ENCODE data around the gene PBXIP1. TPM values are rescaled to one million over a fixed set of nuclear protein-coding genes. Genes with fewer than 3 reads are reported as not detected.

PBXIP1 gene
- total RNA-seq, 1 experiment from 2014 or later = 26.5 TPM

GRCh38 chr1:154937988-154938386, 17.9 kb downstream of the PBXIP1 start:
- ChIA-PET POLR2A (interaction anchor here (0.6 kb wide), 1 partner anchor 776 kb away, joined by 3 read pairs; no protein-coding TSS in a partner anchor), CTCF (interaction anchor here (0.8 to 1.0 kb wide), 3 partner anchors 33 to 378 kb away, joined by 3 to 6 read pairs (median 4); partner anchors contain the start of gene SHC1)
- Mint-ChIP-seq H3K27ac (peak overlapping the region; percentile 99), H3K27me3 (ENCODE audit: low read depth) (peaks cover 3% of the 10 kb centered on the region; the same call in 1 of the 2 replicates), H3K9me3 (no peaks in the 10 kb centered on the region), H3K4me3 (peak overlapping the region; percentile 92), H3K36me3 (no peaks in the 10 kb centered on the region; the same call in 1 of the 2 replicates), H3K4me1 (peaks cover 26% of the 10 kb centered on the region)
- no peak for DNase-seq (ENCODE audit: low spot score)
- ATAC-seq = no peak
- no peak for TF ChIP-seq ZNF219 (CRISPR knock-in tag; IDR thresholded peaks at IDR 0.05; ENCODE audit: borderline replicate concordance)
- no peak for TF ChIP-seq JAZF1 (CRISPR knock-in tag; IDR thresholded peaks at IDR 0.05)
- TF ChIP-seq ZNF138 (CRISPR knock-in tag; conservative IDR thresholded peaks at IDR 0.05) = no peak
- no peak for TF ChIP-seq E2F1 (CRISPR knock-in tag; IDR thresholded peaks at IDR 0.05)
- TF ChIP-seq TEAD1 (CRISPR knock-in tag; IDR thresholded peaks at IDR 0.05) = no peak

GRCh38 chr1:154937085-154937987, 18.6 kb downstream of the PBXIP1 start:
- Mint-ChIP-seq H3K9me3 (no peaks in the 10 kb centered on the region), H3K4me3 (peak overlapping the region; percentile 92), H3K4me1 (peaks cover 26% of the 10 kb centered on the region), H3K27ac (peak overlapping the region; percentile 99), H3K27me3 (ENCODE audit: low read depth) (peaks cover 3% of the 10 kb centered on the region; the same call in 1 of the 2 replicates), H3K36me3 (no peaks in the 10 kb centered on the region; the same call in 1 of the 2 replicates)
- POLR2A ChIA-PET = interaction anchor here (0.5 to 2.6 kb wide), 10 partner anchors 9 to 776 kb away, joined by 3 to 18 read pairs (median 3); partner anchors contain the start of genes FLAD1 and PBXIP1
- DNase-seq (ENCODE audit: low spot score) (peak; percentile 83), ATAC-seq (peak; percentile 74)
- TF ChIP-seq ZBTB43 (CRISPR knock-in tag; IDR thresholded peaks at IDR 0.05) (no peak), MYBL2 (CRISPR knock-in tag; IDR thresholded peaks at IDR 0.05) (no peak), CREM (CRISPR knock-in tag; IDR thresholded peaks at IDR 0.05) (peak; percentile 85; the same call in 1 of the 2 replicates)
- CTCF ChIA-PET = interaction anchor here (0.8 to 1.8 kb wide), 26 partner anchors 8 to 458 kb away, joined by 3 to 14 read pairs (median 4); partner anchors contain the start of genes FLAD1, KCNN3, PYGO2 and SHC1

- peak within 1 kb of the TSS; percentile 99 for H3K27ac Mint-ChIP-seq
- DNase-seq (ENCODE audit: low spot score) (peak; percentile 93), ATAC-seq (peak; percentile 87)
- no peaks in the 10 kb centered on the region for H3K9me3 Mint-ChIP-seq
- H3K4me3 Mint-ChIP-seq = peak within 1 kb of the TSS; percentile 92
- CTCF ChIA-PET = interaction anchor here (0.5 to 1.8 kb wide), 30 partner anchors 9 to 457 kb away, joined by 3 to 14 read pairs (median 4); partner anchors contain the start of genes FLAD1, KCNN3, KRTCAP2 and PYGO2
- POLR2A ChIA-PET = interaction anchor here (0.5 to 2.6 kb wide), 11 partner anchors 9 to 155 kb away, joined by 3 to 18 read pairs (median 3); partner anchors contain the start of genes FLAD1, PBXIP1 and SHC1
- H3K27me3 Mint-ChIP-seq (ENCODE audit: low read depth) = peaks cover 3% of the 10 kb centered on the region; the same call in 1 of the 2 replicates
- H3K36me3 Mint-ChIP-seq = no peaks in the 10 kb centered on the region; the same call in 1 of the 2 replicates
- H3K4me1 Mint-ChIP-seq = peaks cover 26% of the 10 kb centered on the region
- TF ChIP-seq ARID4B (CRISPR knock-in tag; IDR thresholded peaks at IDR 0.05; ENCODE audit: borderline replicate concordance) = peak; percentile 97
- no peak; the same call in 1 of the 2 replicates for TF ChIP-seq ERG (CRISPR knock-in tag; IDR thresholded peaks at IDR 0.05)
- TF ChIP-seq TCF7 (CRISPR knock-in tag; IDR thresholded peaks at IDR 0.05; ENCODE audit: low read depth) = 0 out of 2 replicates have a peak, but pooled peaks have one; percentile 88
- TF ChIP-seq ZNF396 (CRISPR knock-in tag; IDR thresholded peaks at IDR 0.05; ENCODE audit: borderline replicate concordance) = no peak
- TF ChIP-seq MAX (CRISPR knock-in tag; IDR thresholded peaks at IDR 0.05) = peak; percentile 100
- TF ChIP-seq CDX4 (CRISPR knock-in tag; IDR thresholded peaks at IDR 0.05; ENCODE audit: borderline replicate concordance) = no peak
- TF ChIP-seq TP53 (CRISPR knock-in tag; IDR thresholded peaks at IDR 0.05) = peak; percentile 97
- TF ChIP-seq E2F4 (CRISPR knock-in tag; IDR thresholded peaks at IDR 0.05; ENCODE audit: borderline replicate concordance, low read depth) = peak; percentile 32; the same call in 1 of the 2 replicates
- TF ChIP-seq NFE2L1 (CRISPR knock-in tag; IDR thresholded peaks at IDR 0.05) = peak; percentile 99; the same call in 1 of the 2 replicates
Observed at GRCh38 chr1:154936555-154937084, 19.3 kb downstream of the PBXIP1 start, which contains the start of gene PMVK. Gene PMVK, minus strand, starts transcription at chr1:154936719. Its CDS starts 34 bp downstream, at chr1:154936685.

Data from WTC11 (cell line).